Immature natural killer cell (primary cell): ENCODE measurements around the gene ISL1. TPM values are rescaled to one million over a fixed set of nuclear protein-coding genes. Genes with fewer than 3 reads are reported as not detected.

ENCODE experiments used
- DNase-seq, 3 donors: peaks; one replicate each; pipeline ENCODE4 v3.0.0; 2022; ENCODE audit warnings: mixed read lengths in 1 of 3
- H3K27ac Mint-ChIP-seq, 6 donors: one replicate each; pipeline ENCODE4 v1.8.0; 2020; ENCODE audit warnings: mixed read lengths in 6 of 6, mild to moderate bottlenecking in 5 of 6, inconsistent platforms in 4 of 6, moderate library complexity in 3 of 6
- H3K27me3 Mint-ChIP-seq, 3 donors: one replicate each; pipeline ENCODE4 v1.8.0; 2020 to 2021; ENCODE audit warnings: low read depth in 3 of 3, mild to moderate bottlenecking in 3 of 3, mixed read lengths in 3 of 3, moderate library complexity in 3 of 3, inconsistent platforms in 1 of 3
- H3K36me3 Mint-ChIP-seq, 3 donors: one replicate each; pipeline ENCODE4 v1.8.0; 2020; ENCODE audit warnings: mixed read lengths in 3 of 3, inconsistent platforms in 2 of 3, mild to moderate bottlenecking in 2 of 3
- H3K4me1 Mint-ChIP-seq, 2 donors: one replicate each; pipeline ENCODE4 v1.8.0; 2020; ENCODE audit warnings: inconsistent platforms in 2 of 2, mild to moderate bottlenecking in 2 of 2, mixed read lengths in 2 of 2, moderate library complexity in 1 of 2
- H3K4me3 Mint-ChIP-seq, 5 donors: one replicate each; pipeline ENCODE4 v1.8.0; 2020; ENCODE audit warnings: mild to moderate bottlenecking in 5 of 5, mixed read lengths in 5 of 5, inconsistent platforms in 3 of 5, moderate library complexity in 3 of 5
- H3K9me3 Mint-ChIP-seq, 6 donors: one replicate each; pipeline ENCODE4 v1.8.0; 2020; ENCODE audit warnings: mild to moderate bottlenecking in 6 of 6, mixed read lengths in 6 of 6, inconsistent platforms in 4 of 6, moderate library complexity in 3 of 6
- polyA plus RNA-seq, 3 donors: library from polyadenylated mRNA; unstranded; fragments of 300-500 nt; fragmentation: Illumina TruSeq; gene quantifications; one replicate each; pipeline ENCODE4 v1.2.3, GENCODE V29; 2021

The ISL1 gene
- polyA plus RNA-seq: not detected

GRCh38 chr5:51383131-51384121 lies at the start of gene ISL1:
Gene ISL1 (plus strand): TSS chr5:51383448. CDS start chr5:51383672, 224 bp downstream.
- DNase-seq: no peak
- Mint-ChIP-seq H3K27me3 (peaks cover 12 to 51% (median 35%) of the 10 kb centered on the region in 3 donors), H3K4me1 (peaks cover 0 to 5% of the 10 kb centered on the region in 2 donors), H3K27ac (no peak within 1 kb of the TSS), H3K4me3 (no peak within 1 kb of the TSS), H3K9me3 (peaks cover 4 to 82% (median 42%) of the 10 kb centered on the region in 6 donors), H3K36me3 (peaks cover 0 to 15% (median 8%) of the 10 kb centered on the region in 3 donors)

DNA sequence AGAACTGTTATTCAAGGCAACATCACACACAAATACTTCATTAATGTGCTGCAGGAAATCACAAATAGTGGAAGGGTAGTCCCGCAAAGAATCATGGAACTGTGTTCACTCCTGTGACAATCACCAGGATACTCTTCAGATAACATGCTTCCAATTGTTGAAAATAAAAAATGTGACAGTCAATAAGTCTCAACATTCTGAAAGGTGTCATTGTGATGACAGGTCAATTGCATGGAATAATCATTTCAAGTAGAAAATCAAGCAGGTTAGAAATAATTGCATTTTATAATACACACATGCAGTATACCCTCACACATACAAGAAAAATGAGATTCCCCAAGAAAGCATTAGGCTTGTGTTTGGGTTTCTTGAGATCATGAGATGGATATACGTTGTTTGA lies 46.4 kb upstream of the ISL1 start:
- no peak overlapping the region for H3K4me3 Mint-ChIP-seq
- H3K9me3 Mint-ChIP-seq: peaks cover 5 to 41% (median 7%) of the 10 kb centered on the region in 6 donors
- no peak overlapping the region for H3K27ac Mint-ChIP-seq
- H3K27me3 Mint-ChIP-seq: no peaks in the 10 kb centered on the region
- DNase-seq: no peak
- no peaks in the 10 kb centered on the region for H3K4me1 Mint-ChIP-seq
- no peaks in the 10 kb centered on the region for H3K36me3 Mint-ChIP-seq

DNA sequence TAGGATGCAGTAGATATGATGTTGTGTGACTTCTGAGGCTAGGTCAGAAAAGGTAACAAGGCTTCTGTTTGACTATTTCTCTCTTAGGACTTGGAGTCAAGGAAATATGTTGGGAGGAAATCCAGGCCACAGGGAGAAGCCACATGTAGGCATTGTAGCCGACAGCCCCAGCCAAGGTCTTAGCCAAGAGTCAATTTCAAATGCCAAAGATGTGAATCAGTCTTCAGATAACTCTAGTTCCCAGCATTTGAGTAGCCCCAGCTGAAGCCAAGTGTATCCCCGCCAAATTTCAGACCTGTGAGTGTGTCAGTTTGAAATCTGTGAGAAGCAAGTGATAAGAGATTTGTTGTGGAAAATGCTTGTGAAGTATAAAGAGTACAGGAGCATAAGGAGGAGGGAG lies 38.1 kb upstream of the ISL1 start:
- Mint-ChIP-seq H3K4me1 (no peaks in the 10 kb centered on the region), H3K27ac (no peak overlapping the region), H3K36me3 (no peaks in the 10 kb centered on the region), H3K9me3 (peaks cover 4 to 44% (median 16%) of the 10 kb centered on the region in 6 donors), H3K4me3 (no peak overlapping the region), H3K27me3 (peaks cover 2 to 5% (median 3%) of the 10 kb centered on the region in 3 donors)
- DNase-seq: no peak

GRCh38 chr5:51347157-51347556 lies 36.1 kb upstream of the ISL1 start:
- H3K4me1 Mint-ChIP-seq: no peaks in the 10 kb centered on the region
- no peak for DNase-seq
- H3K36me3 Mint-ChIP-seq: no peaks in the 10 kb centered on the region
- H3K27ac Mint-ChIP-seq: no peak overlapping the region
- peaks cover 2 to 8% (median 3%) of the 10 kb centered on the region in 3 donors for H3K27me3 Mint-ChIP-seq
- peaks cover 4 to 34% (median 20%) of the 10 kb centered on the region in 6 donors for H3K9me3 Mint-ChIP-seq
- H3K4me3 Mint-ChIP-seq: no peak overlapping the region

- Mint-ChIP-seq H3K27ac (no peak overlapping the region), H3K4me3 (no peak overlapping the region), H3K4me1 (no peaks in the 10 kb centered on the region), H3K36me3 (no peaks in the 10 kb centered on the region), H3K27me3 (peaks cover 2 to 8% (median 3%) of the 10 kb centered on the region in 3 donors), H3K9me3 (peaks cover 4 to 29% (median 20%) of the 10 kb centered on the region in 6 donors)
- no peak for DNase-seq
These were observed 35.5 kb upstream of the ISL1 start for GRCh38 chr5:51347704-51348103.

DNA sequence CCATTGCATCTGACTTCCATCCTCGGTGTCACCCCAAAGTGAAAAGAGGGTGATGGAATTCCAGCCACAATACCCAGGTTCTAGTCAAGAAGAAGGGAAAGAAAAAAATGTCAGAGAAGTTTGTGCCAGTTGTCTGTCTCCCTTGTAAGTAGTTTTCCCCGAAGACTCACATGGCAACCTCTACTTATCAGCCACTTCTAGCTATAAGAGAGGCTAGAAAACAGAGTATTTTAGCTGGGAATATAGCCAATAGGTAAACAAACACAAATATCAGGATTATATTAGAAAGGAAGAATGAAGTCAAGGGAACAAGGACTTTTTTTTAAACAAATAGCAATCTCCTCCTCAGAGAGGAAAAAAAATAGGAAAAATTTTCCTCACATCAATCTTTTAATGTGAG lies 12.2 kb upstream of the ISL1 start:
- H3K4me1 Mint-ChIP-seq: no peaks in the 10 kb centered on the region
- H3K27me3 Mint-ChIP-seq: peaks cover 0 to 6% (median 0%) of the 10 kb centered on the region in 3 donors
- no peak overlapping the region for H3K4me3 Mint-ChIP-seq
- no peak for DNase-seq
- H3K36me3 Mint-ChIP-seq: no peaks in the 10 kb centered on the region
- no peak overlapping the region for H3K27ac Mint-ChIP-seq
- peaks cover 6 to 32% (median 12%) of the 10 kb centered on the region in 6 donors for H3K9me3 Mint-ChIP-seq

DNA sequence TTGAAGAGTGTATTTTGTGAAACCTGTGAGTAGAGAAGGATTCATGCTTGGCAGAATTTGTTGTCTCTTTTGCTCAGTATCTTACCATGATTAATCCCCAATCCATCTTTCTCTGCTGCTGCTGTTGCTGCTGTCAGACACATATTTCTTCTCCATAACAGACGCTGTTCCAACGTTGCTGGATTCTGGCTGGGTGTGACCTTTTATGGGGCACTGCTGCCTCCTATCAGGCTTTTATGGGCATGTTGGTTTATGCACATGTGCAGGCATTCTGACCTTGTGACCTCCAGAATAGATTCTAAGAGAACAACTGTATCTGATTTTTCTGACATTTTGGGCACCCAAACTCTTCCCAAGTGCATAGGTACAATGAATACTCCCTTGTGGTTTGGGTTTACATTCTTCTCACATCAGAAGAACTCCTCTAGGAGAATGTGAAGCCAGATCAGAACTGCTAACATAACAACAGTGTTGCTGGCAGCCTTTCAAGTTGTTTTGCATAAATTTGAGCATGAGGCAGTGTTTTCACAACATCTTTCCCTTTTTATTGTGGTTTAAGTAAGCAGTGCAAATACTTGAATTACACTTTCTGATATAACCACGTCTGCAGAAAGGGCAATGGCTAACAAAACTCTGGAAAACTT lies 9.2 kb upstream of the ISL1 start:
- H3K36me3 Mint-ChIP-seq: peaks cover 0 to 14% (median 3%) of the 10 kb centered on the region in 3 donors
- no peak for DNase-seq
- peaks cover 0 to 5% of the 10 kb centered on the region in 2 donors for H3K4me1 Mint-ChIP-seq
- no peak overlapping the region for H3K4me3 Mint-ChIP-seq
- H3K27ac Mint-ChIP-seq: no peak overlapping the region
- peaks cover 10 to 57% (median 26%) of the 10 kb centered on the region in 6 donors for H3K9me3 Mint-ChIP-seq
- peaks cover 5 to 16% (median 7%) of the 10 kb centered on the region in 3 donors for H3K27me3 Mint-ChIP-seq

- Mint-ChIP-seq H3K36me3 (peaks cover 0 to 14% (median 5%) of the 10 kb centered on the region in 3 donors), H3K4me3 (no peak overlapping the region), H3K27ac (no peak overlapping the region), H3K27me3 (peaks cover 5 to 18% (median 15%) of the 10 kb centered on the region in 3 donors), H3K9me3 (peaks cover 10 to 68% (median 32%) of the 10 kb centered on the region in 6 donors), H3K4me1 (peaks cover 0 to 10% of the 10 kb centered on the region in 2 donors)
- DNase-seq: no peak
These were observed 8.2 kb upstream of the ISL1 start for GRCh38 chr5:51375084-51375483.

GRCh38 chr5:51376509-51376908 lies 6.7 kb upstream of the ISL1 start:
- no peak for DNase-seq
- peaks cover 7 to 74% (median 35%) of the 10 kb centered on the region in 6 donors for H3K9me3 Mint-ChIP-seq
- no peak overlapping the region for H3K27ac Mint-ChIP-seq
- H3K27me3 Mint-ChIP-seq: peaks cover 7 to 24% (median 21%) of the 10 kb centered on the region in 3 donors
- peaks cover 0 to 10% of the 10 kb centered on the region in 2 donors for H3K4me1 Mint-ChIP-seq
- H3K4me3 Mint-ChIP-seq: peak overlapping the region in 1 of 5 donors; percentile 19
- H3K36me3 Mint-ChIP-seq: peaks cover 0 to 14% (median 5%) of the 10 kb centered on the region in 3 donors

DNA sequence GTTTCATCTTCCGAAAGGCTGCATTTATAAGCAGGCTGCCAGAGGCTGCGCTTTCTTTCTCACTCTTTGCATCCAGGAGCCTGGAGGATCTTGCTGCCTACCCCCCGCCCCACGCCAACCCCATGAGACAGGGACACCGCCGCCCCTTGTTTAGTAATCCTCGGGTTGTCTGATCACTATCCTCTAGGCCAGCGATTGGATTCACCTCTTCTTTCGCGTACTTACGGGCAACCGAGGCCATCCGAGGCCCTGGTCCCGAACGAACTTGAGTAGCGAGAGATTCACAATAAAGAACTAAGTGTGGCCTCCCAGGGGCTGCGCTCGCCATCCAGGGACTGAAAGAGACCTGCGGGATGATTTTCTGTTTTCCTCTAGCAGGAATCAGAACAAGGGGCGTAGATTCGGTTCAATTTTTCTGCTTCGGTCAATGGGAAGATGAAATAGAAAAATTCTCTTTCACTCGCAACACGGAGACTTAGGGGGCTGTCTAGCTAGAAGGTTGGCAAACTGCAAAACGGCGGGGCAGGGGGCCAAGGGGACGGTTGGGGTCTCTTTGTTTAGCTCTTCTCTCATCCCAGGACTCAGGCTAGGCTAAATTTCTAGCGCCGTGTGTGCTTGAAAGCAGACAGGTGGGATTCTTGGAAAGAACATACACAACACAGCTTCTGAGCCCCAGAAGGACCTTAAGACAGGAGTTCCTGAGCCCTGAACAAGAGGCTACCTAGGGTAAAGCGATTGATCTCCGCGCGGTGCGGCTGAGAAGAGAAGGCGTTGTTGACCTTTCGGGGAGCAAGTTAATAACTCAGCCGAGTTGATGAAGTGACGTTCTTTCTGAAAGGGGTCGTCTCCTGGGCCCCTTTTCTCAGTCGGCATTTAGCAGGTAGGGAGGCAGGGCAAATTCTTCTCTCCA lies 5.8 kb upstream of the ISL1 start:
- DNase-seq: no peak
- Mint-ChIP-seq H3K4me3 (no peak overlapping the region), H3K9me3 (peaks cover 8 to 83% (median 39%) of the 10 kb centered on the region in 6 donors), H3K4me1 (peaks cover 0 to 10% of the 10 kb centered on the region in 2 donors), H3K36me3 (peaks cover 0 to 19% (median 5%) of the 10 kb centered on the region in 3 donors), H3K27ac (no peak overlapping the region), H3K27me3 (peaks cover 7 to 27% (median 26%) of the 10 kb centered on the region in 3 donors)

GRCh38 chr5:51378061-51378409 lies 5.2 kb upstream of the ISL1 start:
- peaks cover 8 to 79% (median 39%) of the 10 kb centered on the region in 6 donors for H3K9me3 Mint-ChIP-seq
- no peak for DNase-seq
- H3K27me3 Mint-ChIP-seq: peaks cover 7 to 28% (median 27%) of the 10 kb centered on the region in 3 donors
- H3K27ac Mint-ChIP-seq: no peak overlapping the region
- H3K36me3 Mint-ChIP-seq: peaks cover 0 to 19% (median 5%) of the 10 kb centered on the region in 3 donors
- no peak overlapping the region for H3K4me3 Mint-ChIP-seq
- H3K4me1 Mint-ChIP-seq: peaks cover 0 to 10% of the 10 kb centered on the region in 2 donors

DNA sequence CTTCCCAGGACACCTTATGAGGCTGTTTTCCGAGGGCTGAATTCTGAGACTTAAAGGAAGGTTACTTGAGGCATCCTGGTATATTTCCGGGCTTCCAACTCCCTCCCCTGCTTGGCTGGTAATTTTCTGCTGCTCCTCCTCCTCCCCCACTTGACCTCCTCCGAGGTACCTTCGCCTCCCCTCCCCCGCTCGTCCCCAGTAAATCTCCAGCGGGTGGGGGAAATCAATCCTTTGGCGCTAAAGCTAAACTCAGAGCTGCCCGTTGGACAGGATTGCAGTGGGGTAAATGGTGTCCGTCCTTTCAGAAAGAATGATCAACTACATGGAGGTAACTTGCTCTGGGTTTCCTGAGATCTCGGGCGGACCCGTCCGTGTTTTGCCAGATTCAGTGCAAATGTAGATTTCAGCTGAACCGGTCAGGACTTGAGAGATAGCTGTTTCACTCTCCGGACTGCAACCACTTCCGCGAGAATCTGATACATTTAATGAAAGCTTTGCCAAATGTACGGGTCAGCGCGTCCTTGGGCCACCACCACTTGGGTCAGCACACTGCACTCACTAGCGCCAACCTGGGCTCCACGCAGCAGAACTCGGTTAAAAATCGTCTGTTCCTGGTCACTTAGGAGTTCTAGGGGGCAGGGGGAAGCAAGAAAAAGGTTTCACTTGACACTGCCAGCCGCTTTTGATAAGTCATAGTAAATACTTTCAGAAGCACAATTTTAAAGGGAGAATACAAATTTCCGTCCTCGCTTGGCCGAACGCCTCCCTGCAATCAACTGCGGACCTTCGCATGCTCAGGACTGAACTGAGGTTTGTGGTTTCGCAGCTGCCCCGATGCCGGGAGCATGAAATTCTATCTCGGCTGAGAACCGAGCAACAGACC lies 4.6 kb upstream of the ISL1 start:
- H3K4me1 Mint-ChIP-seq: peaks cover 0 to 10% of the 10 kb centered on the region in 2 donors
- peaks cover 12 to 35% (median 27%) of the 10 kb centered on the region in 3 donors for H3K27me3 Mint-ChIP-seq
- peaks cover 0 to 19% (median 5%) of the 10 kb centered on the region in 3 donors for H3K36me3 Mint-ChIP-seq
- H3K27ac Mint-ChIP-seq: no peak overlapping the region
- no peak for DNase-seq
- H3K4me3 Mint-ChIP-seq: no peak overlapping the region
- peaks cover 8 to 85% (median 42%) of the 10 kb centered on the region in 6 donors for H3K9me3 Mint-ChIP-seq
